ENCODE data around the gene CPB1. TPM values are rescaled to one million over a fixed set of nuclear protein-coding genes. Genes with fewer than 3 reads are reported as not detected.

Gene CPB1
- total RNA-seq, 4 donors from 2014 or later: 0.41 TPM; not detected in 3

DNA sequence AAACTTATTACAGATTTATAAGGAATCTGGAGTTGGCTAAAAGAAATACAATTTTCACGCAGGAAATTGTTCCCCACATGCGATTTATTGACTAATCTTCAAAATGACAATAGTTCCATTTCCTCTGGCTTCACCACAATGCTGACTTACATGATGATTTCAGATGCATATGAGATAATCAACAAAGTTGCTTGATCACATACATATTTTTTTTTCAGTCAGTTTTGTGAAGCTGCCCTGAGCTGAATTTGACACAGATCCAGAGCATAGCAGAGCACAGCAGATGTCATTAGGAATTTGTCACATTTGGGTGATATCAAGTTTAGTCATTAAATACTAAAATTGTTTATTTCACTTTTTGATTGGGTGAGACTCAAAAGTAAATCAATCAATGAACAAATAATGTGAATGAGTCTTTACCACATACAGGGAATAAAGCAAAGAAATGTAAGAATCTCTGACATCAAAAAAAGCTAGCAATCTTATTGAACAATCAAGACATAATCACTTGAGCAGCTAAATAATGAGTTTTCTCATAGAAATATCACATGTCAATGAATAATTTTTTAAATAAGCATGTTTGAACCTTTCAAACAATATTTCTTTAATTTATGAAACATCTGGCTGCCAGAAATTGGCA lies 18.3 kb downstream of the CPB1 start:
- Histone ChIP-seq H3K27ac (no peak overlapping the region), H3K4me1 (no peaks in the 10 kb centered on the region), H3K9me3 (no peaks in the 10 kb centered on the region), H3K36me3 (no peaks in the 10 kb centered on the region), H3K4me3 (no peak overlapping the region), H3K27me3 (no peaks in the 10 kb centered on the region)
- in situ Hi-C loops (cut with MboI; ENCODE audit: low pct_ligation_motif_present in 1 of 4, low pct_unique_long_range_greater_than_20kb in 1 of 4, low sequenced_read_pairs in 3 of 4): no loop called here
- DNase-seq: no peak
- 57 to 79% methylated on average over 2 of the region's 2 CpGs for WGBS, 2 donors (ENCODE audit: low coverage in 1 of 2)
- intact Hi-C loops (cut with DNase I; ENCODE audit: low total_unique reads): no loop called here
- TF ChIP-seq EP300 (IDR thresholded peaks at IDR 0.05; ENCODE audit: low read depth): no peak
- no peak for TF ChIP-seq POLR2AphosphoS5 (IDR thresholded peaks at IDR 0.05)
- no peak for TF ChIP-seq POLR2A (IDR thresholded peaks at IDR 0.05)
- TF ChIP-seq, protein P1, sequence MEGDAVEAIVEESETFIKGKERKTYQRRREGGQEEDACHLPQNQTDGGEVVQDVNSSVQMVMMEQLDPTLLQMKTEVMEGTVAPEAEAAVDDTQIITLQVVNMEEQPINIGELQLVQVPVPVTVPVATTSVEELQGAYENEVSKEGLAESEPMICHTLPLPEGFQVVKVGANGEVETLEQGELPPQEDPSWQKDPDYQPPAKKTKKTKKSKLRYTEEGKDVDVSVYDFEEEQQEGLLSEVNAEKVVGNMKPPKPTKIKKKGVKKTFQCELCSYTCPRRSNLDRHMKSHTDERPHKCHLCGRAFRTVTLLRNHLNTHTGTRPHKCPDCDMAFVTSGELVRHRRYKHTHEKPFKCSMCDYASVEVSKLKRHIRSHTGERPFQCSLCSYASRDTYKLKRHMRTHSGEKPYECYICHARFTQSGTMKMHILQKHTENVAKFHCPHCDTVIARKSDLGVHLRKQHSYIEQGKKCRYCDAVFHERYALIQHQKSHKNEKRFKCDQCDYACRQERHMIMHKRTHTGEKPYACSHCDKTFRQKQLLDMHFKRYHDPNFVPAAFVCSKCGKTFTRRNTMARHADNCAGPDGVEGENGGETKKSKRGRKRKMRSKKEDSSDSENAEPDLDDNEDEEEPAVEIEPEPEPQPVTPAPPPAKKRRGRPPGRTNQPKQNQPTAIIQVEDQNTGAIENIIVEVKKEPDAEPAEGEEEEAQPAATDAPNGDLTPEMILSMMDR (IDR thresholded peaks at IDR 0.05): no peak

DNA sequence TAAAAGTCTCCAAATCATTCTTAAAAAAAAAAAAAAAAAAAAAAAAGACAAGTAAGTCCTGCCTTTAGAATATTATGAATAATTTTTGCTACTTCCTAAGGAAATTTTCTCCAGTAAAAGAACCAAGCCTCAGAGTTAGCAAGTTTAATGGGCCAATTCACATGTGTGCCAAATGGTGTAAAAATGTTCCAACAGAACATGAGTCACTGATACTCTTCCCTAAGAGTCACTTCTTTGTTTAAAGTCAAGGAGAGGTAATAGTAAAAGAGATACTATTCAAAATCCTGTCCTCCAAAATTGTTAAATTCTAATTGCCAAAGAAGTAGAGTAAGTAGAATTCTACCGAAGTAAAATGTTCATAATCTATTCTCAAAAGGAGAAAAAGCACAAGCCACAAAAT lies 19.7 kb downstream of the CPB1 start:
- Histone ChIP-seq H3K36me3 (no peaks in the 10 kb centered on the region), H3K4me3 (no peak overlapping the region), H3K27ac (no peak overlapping the region), H3K9me3 (no peaks in the 10 kb centered on the region), H3K4me1 (no peaks in the 10 kb centered on the region), H3K27me3 (no peaks in the 10 kb centered on the region)
- DNase-seq: no peak
- TF ChIP-seq POLR2A (IDR thresholded peaks at IDR 0.05): no peak
- no peak for TF ChIP-seq POLR2AphosphoS5 (IDR thresholded peaks at IDR 0.05)
- TF ChIP-seq, protein P1 (IDR thresholded peaks at IDR 0.05): no peak
- no peak for TF ChIP-seq EP300 (IDR thresholded peaks at IDR 0.05; ENCODE audit: low read depth)
- in situ Hi-C loops (cut with MboI; ENCODE audit: low pct_ligation_motif_present in 1 of 4, low pct_unique_long_range_greater_than_20kb in 1 of 4, low sequenced_read_pairs in 3 of 4): no loop called here
- intact Hi-C loops (cut with DNase I; ENCODE audit: low total_unique reads): no loop called here
- 43 to 94% methylated on average over 1 of the region's 1 CpG for WGBS, 2 donors (ENCODE audit: low coverage in 1 of 2)

DNA sequence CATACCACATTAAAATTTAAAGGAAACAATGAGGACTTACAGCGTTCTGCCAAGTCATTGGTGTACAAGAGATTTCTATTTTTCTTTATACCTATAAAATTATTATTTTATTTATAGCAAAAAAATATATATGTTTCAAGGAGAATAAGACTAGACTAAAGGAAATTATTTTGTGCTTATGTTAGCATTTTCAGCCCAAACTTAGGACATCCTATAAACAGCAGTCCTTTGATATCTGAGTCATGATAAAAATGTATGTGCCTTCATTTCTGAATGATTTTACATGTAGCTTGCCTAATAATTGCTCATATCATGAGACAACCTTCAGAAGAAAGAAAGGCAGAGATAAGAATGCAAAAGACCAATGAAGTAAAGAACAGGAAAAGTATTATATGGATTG lies 20.8 kb downstream of the CPB1 start:
- no peak overlapping the region for H3K27ac ChIP-seq
- H3K27me3 ChIP-seq: no peaks in the 10 kb centered on the region
- TF ChIP-seq EP300 (IDR thresholded peaks at IDR 0.05; ENCODE audit: low read depth) (no peak), POLR2AphosphoS5 (IDR thresholded peaks at IDR 0.05) (no peak), POLR2A (IDR thresholded peaks at IDR 0.05) (no peak)
- TF ChIP-seq, protein P1 (IDR thresholded peaks at IDR 0.05): no peak
- H3K4me3 ChIP-seq: no peak overlapping the region
- in situ Hi-C loops (cut with MboI; ENCODE audit: low pct_ligation_motif_present in 1 of 4, low pct_unique_long_range_greater_than_20kb in 1 of 4, low sequenced_read_pairs in 3 of 4) (no loop called here), intact Hi-C loops (cut with DNase I; ENCODE audit: low total_unique reads) (no loop called here)
- no peaks in the 10 kb centered on the region for H3K36me3 ChIP-seq
- H3K9me3 ChIP-seq: no peaks in the 10 kb centered on the region
- WGBS, 2 donors (ENCODE audit: low coverage in 1 of 2): 74 to 75% methylated on average over 1 of the region's 1 CpG
- no peak for DNase-seq
- H3K4me1 ChIP-seq: peaks cover 0 to under 1% (median 0%) of the 10 kb centered on the region in 4 donors

DNA sequence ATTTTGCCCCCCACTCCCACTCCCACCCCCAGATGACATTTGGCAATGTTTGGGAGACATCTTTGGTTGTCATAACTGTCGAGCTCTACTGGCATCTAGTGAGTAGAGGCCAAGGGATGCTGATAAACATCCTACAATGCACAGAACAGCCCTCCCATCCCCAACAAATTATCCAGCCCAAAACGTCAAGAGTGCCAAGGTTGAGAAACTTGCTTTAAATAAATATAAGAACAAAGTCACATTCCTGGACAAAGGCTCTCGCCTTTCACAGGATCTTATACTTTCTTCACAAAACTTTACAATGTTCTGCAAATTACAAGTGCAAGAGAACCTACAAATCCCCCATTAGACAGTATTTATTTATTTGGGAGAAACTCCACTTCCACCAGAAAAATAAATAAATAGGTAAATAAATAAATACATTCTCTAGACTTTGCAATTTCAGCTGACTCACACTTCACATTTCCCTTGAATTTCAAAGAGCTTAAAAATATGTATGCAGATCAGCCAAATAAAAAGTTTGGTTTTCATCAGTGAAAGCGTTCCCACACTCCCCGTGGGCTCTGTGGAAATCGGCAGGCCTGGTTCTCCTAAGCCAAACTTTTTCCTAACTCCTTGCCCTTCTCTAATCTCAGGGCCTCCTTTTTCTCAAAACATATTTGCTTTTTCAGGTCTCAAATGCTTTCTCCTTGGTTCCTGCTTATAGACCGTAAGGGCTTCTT lies 24.8 kb downstream of the CPB1 start:
- no peaks in the 10 kb centered on the region for H3K27me3 ChIP-seq
- TF ChIP-seq POLR2AphosphoS5 (IDR thresholded peaks at IDR 0.05): no peak
- no peak for TF ChIP-seq POLR2A (IDR thresholded peaks at IDR 0.05)
- TF ChIP-seq, protein P1 (IDR thresholded peaks at IDR 0.05): no peak
- no peak for TF ChIP-seq EP300 (IDR thresholded peaks at IDR 0.05; ENCODE audit: low read depth)
- WGBS, 2 donors (ENCODE audit: low coverage in 1 of 2): 72 to 73% methylated on average over 7 of the region's 7 CpGs
- no peaks in the 10 kb centered on the region for H3K36me3 ChIP-seq
- H3K9me3 ChIP-seq: no peaks in the 10 kb centered on the region
- no peak for DNase-seq
- H3K4me1 ChIP-seq: peaks cover 0 to 3% (median 0%) of the 10 kb centered on the region in 4 donors
- no peak overlapping the region for H3K27ac ChIP-seq
- in situ Hi-C loops (cut with MboI; ENCODE audit: low pct_ligation_motif_present in 1 of 4, low pct_unique_long_range_greater_than_20kb in 1 of 4, low sequenced_read_pairs in 3 of 4): no loop called here
- H3K4me3 ChIP-seq: no peak overlapping the region
- intact Hi-C loops (cut with DNase I; ENCODE audit: low total_unique reads): no loop called here
